ENCODE measurements around the gene CDH22. TPM values are rescaled to one million over a fixed set of nuclear protein-coding genes. Genes with fewer than 3 reads are reported as not detected.

The CDH22 gene, protein sequence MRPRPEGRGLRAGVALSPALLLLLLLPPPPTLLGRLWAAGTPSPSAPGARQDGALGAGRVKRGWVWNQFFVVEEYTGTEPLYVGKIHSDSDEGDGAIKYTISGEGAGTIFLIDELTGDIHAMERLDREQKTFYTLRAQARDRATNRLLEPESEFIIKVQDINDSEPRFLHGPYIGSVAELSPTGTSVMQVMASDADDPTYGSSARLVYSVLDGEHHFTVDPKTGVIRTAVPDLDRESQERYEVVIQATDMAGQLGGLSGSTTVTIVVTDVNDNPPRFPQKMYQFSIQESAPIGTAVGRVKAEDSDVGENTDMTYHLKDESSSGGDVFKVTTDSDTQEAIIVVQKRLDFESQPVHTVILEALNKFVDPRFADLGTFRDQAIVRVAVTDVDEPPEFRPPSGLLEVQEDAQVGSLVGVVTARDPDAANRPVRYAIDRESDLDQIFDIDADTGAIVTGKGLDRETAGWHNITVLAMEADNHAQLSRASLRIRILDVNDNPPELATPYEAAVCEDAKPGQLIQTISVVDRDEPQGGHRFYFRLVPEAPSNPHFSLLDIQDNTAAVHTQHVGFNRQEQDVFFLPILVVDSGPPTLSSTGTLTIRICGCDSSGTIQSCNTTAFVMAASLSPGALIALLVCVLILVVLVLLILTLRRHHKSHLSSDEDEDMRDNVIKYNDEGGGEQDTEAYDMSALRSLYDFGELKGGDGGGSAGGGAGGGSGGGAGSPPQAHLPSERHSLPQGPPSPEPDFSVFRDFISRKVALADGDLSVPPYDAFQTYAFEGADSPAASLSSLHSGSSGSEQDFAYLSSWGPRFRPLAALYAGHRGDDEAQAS
- not detected in 2 replicates for total RNA-seq (2012; rRNA removed)

GRCh38 chr20:46308258-46309157 is at the start of gene CDH22:
TSS of gene CDH22 (minus strand) at chr20:46308498. CDS start at chr20:46251294, 57,204 bp downstream.
- H3K4me3 ChIP-seq (ENCODE audit: low read length), result peak within 1 kb of the TSS; percentile 55
- no peaks in the 10 kb centered on the region for H3K36me3 ChIP-seq (ENCODE audit: insufficient read depth, low read length)
- peak within 1 kb of the TSS; percentile 72 for H3K4me2 ChIP-seq (ENCODE audit: low read length)
- peaks cover 95% of the 10 kb centered on the region for H3K27me3 ChIP-seq (ENCODE audit: control insufficient read depth, insufficient read depth, low read length)
- no peak within 1 kb of the TSS for H3K9ac ChIP-seq (ENCODE audit: low read depth, low read length)
- H3K4me1 ChIP-seq (ENCODE audit: control insufficient read depth, insufficient read depth, low read length), result no peaks in the 10 kb centered on the region
- no peaks in the 10 kb centered on the region for H3K9me3 ChIP-seq (replicated peaks; ENCODE audit: low read length)

DNA sequence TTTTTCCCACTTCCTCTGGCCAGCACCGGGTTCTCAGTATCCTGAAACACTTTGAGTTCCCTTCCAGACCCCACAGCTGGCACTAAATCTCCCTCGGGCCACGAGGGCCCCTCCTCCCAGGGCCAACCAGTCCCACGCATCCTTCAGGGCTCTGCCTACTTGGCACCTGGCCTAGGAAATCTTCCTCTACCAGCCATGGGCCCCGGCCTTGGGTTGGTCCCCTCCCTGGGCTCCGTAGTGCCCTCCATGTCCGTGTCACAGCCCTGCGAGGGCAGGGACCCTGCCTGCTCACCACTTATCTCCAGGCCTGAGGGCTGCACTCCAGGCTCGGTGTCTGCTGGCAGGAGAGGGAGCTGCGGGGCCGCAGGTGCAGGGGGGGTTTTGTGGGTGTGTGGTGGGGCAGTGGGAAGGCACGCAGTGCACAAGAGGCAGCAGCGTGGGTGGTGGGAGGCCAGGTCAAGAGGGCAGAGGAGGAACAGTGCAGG is 48.8 kb upstream of the CDH22 start:
- no peak overlapping the region for H3K9ac ChIP-seq (ENCODE audit: low read depth, low read length)
- peak overlapping the region; percentile 13 for H3K4me2 ChIP-seq (ENCODE audit: low read length)
- peaks cover 35% of the 10 kb centered on the region for H3K36me3 ChIP-seq (ENCODE audit: insufficient read depth, low read length)
- no peaks in the 10 kb centered on the region for H3K9me3 ChIP-seq (replicated peaks; ENCODE audit: low read length)
- H3K4me3 ChIP-seq (ENCODE audit: low read length), result no peak overlapping the region
- H3K4me1 ChIP-seq (ENCODE audit: control insufficient read depth, insufficient read depth, low read length), result peaks cover 10% of the 10 kb centered on the region
- no peaks in the 10 kb centered on the region for H3K27me3 ChIP-seq (ENCODE audit: control insufficient read depth, insufficient read depth, low read length)

GRCh38 chr20:46356195-46357029 is 48.1 kb upstream of the CDH22 start:
- peaks cover 8% of the 10 kb centered on the region for H3K4me1 ChIP-seq (ENCODE audit: control insufficient read depth, insufficient read depth, low read length)
- no peaks in the 10 kb centered on the region for H3K9me3 ChIP-seq (replicated peaks; ENCODE audit: low read length)
- H3K4me2 ChIP-seq (ENCODE audit: low read length), result no peak overlapping the region
- H3K9ac ChIP-seq (ENCODE audit: low read depth, low read length), result no peak overlapping the region
- peaks cover 35% of the 10 kb centered on the region for H3K36me3 ChIP-seq (ENCODE audit: insufficient read depth, low read length)
- no peak overlapping the region for H3K4me3 ChIP-seq (ENCODE audit: low read length)
- H3K27me3 ChIP-seq (ENCODE audit: control insufficient read depth, insufficient read depth, low read length), result no peaks in the 10 kb centered on the region

GRCh38 chr20:46355778-46356177 is 47.5 kb upstream of the CDH22 start:
- H3K4me3 ChIP-seq (ENCODE audit: low read length), result no peak overlapping the region
- H3K27me3 ChIP-seq (ENCODE audit: control insufficient read depth, insufficient read depth, low read length), result no peaks in the 10 kb centered on the region
- H3K36me3 ChIP-seq (ENCODE audit: insufficient read depth, low read length), result peaks cover 35% of the 10 kb centered on the region
- H3K4me1 ChIP-seq (ENCODE audit: control insufficient read depth, insufficient read depth, low read length), result peaks cover 12% of the 10 kb centered on the region
- H3K9me3 ChIP-seq (replicated peaks; ENCODE audit: low read length), result no peaks in the 10 kb centered on the region
- no peak overlapping the region for H3K4me2 ChIP-seq (ENCODE audit: low read length)
- H3K9ac ChIP-seq (ENCODE audit: low read depth, low read length), result no peak overlapping the region

- Histone ChIP-seq H3K36me3 (ENCODE audit: insufficient read depth, low read length) (peaks cover 35% of the 10 kb centered on the region), H3K9ac (ENCODE audit: low read depth, low read length) (no peak overlapping the region), H3K4me2 (ENCODE audit: low read length) (no peak overlapping the region)
These were observed 46.8 kb upstream of the CDH22 start for GRCh38 chr20:46354920-46355654.

DNA sequence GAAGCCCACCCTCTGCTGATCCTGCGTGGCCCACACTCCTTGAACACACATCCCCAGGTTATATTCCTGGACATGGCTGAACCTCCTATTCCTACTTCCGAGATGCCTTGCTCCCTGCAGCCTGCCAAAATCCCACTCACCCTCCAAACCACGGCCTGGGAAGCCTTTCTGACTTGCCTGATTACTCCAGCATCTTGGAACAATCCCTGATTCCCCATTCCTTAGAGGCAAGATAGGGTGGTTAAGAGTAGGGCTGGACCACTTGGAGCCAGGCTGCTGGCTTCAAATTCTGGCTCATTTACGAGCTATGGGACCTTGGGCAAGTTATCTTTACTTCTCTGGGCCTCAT is 45.9 kb upstream of the CDH22 start:
- no peaks in the 10 kb centered on the region for H3K9me3 ChIP-seq (replicated peaks; ENCODE audit: low read length)
- H3K9ac ChIP-seq (ENCODE audit: low read depth, low read length), result no peak overlapping the region
- peaks cover 21% of the 10 kb centered on the region for H3K4me1 ChIP-seq (ENCODE audit: control insufficient read depth, insufficient read depth, low read length)
- H3K4me3 ChIP-seq (ENCODE audit: low read length), result no peak overlapping the region
- no peaks in the 10 kb centered on the region for H3K27me3 ChIP-seq (ENCODE audit: control insufficient read depth, insufficient read depth, low read length)
- peaks cover 34% of the 10 kb centered on the region for H3K36me3 ChIP-seq (ENCODE audit: insufficient read depth, low read length)
- no peak overlapping the region for H3K4me2 ChIP-seq (ENCODE audit: low read length)

More at GRCh38 chr20:46354920-46355654, 46.8 kb upstream of the CDH22 start:
- Histone ChIP-seq H3K9me3 (replicated peaks; ENCODE audit: low read length) (no peaks in the 10 kb centered on the region), H3K4me3 (ENCODE audit: low read length) (no peak overlapping the region), H3K4me1 (ENCODE audit: control insufficient read depth, insufficient read depth, low read length) (peaks cover 18% of the 10 kb centered on the region), H3K27me3 (ENCODE audit: control insufficient read depth, insufficient read depth, low read length) (no peaks in the 10 kb centered on the region)

DNA sequence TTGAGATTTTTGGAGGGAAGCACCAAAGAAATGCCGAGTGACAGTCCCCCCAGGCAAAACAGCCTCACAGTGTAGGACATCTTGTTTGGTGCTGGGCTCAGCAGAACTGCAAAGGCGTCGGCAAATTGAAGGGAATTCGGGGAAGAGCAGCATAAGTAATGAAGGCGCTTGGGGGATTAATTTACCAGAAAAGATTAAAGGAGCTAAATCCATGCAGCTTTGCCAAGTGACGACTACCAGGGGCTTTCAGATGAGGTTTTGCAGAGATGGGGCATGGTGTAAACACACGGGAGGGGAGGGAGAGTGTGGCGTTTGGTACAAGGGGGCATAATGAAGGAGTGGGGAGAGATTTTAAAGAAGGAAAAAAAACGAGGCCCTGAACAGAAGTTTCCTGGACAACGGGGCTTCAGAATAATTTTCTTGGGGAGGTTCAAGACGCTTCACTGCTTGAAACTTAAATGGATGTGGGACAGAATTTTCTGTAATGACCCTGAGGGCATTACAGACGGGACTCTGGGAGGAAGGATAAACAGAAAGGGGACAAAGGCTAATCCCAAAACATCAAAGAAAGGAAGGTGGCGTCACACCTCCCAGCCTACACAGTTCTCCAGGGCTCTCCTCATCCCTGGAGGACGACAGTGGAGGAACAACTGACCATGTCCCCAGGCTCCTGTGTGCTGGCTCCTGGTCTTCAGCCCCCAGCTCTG is 45.4 kb upstream of the CDH22 start:
- peaks cover 28% of the 10 kb centered on the region for H3K36me3 ChIP-seq (ENCODE audit: insufficient read depth, low read length)
- H3K9me3 ChIP-seq (replicated peaks; ENCODE audit: low read length), result no peaks in the 10 kb centered on the region
- H3K4me1 ChIP-seq (ENCODE audit: control insufficient read depth, insufficient read depth, low read length), result peaks cover 21% of the 10 kb centered on the region
- no peaks in the 10 kb centered on the region for H3K27me3 ChIP-seq (ENCODE audit: control insufficient read depth, insufficient read depth, low read length)
- no peak overlapping the region for H3K9ac ChIP-seq (ENCODE audit: low read depth, low read length)
- no peak overlapping the region for H3K4me2 ChIP-seq (ENCODE audit: low read length)
- no peak overlapping the region for H3K4me3 ChIP-seq (ENCODE audit: low read length)

GRCh38 chr20:46352370-46352938 is 44.2 kb upstream of the CDH22 start:
- Histone ChIP-seq H3K4me3 (ENCODE audit: low read length) (no peak overlapping the region), H3K36me3 (ENCODE audit: insufficient read depth, low read length) (peaks cover 20% of the 10 kb centered on the region), H3K4me1 (ENCODE audit: control insufficient read depth, insufficient read depth, low read length) (peaks cover 21% of the 10 kb centered on the region), H3K27me3 (ENCODE audit: control insufficient read depth, insufficient read depth, low read length) (no peaks in the 10 kb centered on the region), H3K9me3 (replicated peaks; ENCODE audit: low read length) (no peaks in the 10 kb centered on the region), H3K4me2 (ENCODE audit: low read length) (no peak overlapping the region), H3K9ac (ENCODE audit: low read depth, low read length) (no peak overlapping the region)

- no peaks in the 10 kb centered on the region for H3K27me3 ChIP-seq (ENCODE audit: control insufficient read depth, insufficient read depth, low read length)
- peak overlapping the region; percentile 38 for H3K9ac ChIP-seq (ENCODE audit: low read depth, low read length)
- peaks cover 18% of the 10 kb centered on the region for H3K36me3 ChIP-seq (ENCODE audit: insufficient read depth, low read length)
- H3K4me2 ChIP-seq (ENCODE audit: low read length), result no peak overlapping the region
- peaks cover 15% of the 10 kb centered on the region for H3K4me1 ChIP-seq (ENCODE audit: control insufficient read depth, insufficient read depth, low read length)
- no peak overlapping the region for H3K4me3 ChIP-seq (ENCODE audit: low read length)
- no peaks in the 10 kb centered on the region for H3K9me3 ChIP-seq (replicated peaks; ENCODE audit: low read length)
These were observed 43.2 kb upstream of the CDH22 start for GRCh38 chr20:46351357-46352058.
